Ishikawa (cell line): ENCODE measurements around the gene LCLAT1.

Experiments used
- CEBPB ChIP-seq: IDR thresholded peaks from 2 replicates; pipeline ENCODE4 v1.6.1; 2012
- CREB1 ChIP-seq: IDR thresholded peaks from 2 replicates; pipeline ENCODE4 v1.6.1; 2012; ENCODE audit warnings: low read depth
- EGR1 ChIP-seq: IDR thresholded peaks from 2 replicates; pipeline ENCODE4 v1.6.1; 2012
- EP300 ChIP-seq: IDR thresholded peaks from 2 replicates; pipeline ENCODE4 v1.6.1; 2012; ENCODE audit warnings: borderline replicate concordance
- FOXM1 ChIP-seq: IDR thresholded peaks from 2 replicates; pipeline ENCODE4 v1.6.1; 2012; ENCODE audit warnings: low read depth, borderline replicate concordance
- MAX ChIP-seq: IDR thresholded peaks from 2 replicates; pipeline ENCODE4 v1.6.1; 2012
- NFIC ChIP-seq: IDR thresholded peaks from 2 replicates; pipeline ENCODE4 v1.6.1; 2012
- RAD21 ChIP-seq: IDR thresholded peaks from 2 replicates; pipeline ENCODE4 v1.6.1; 2012; ENCODE audit warnings: low read depth
- REST ChIP-seq: IDR thresholded peaks from 2 replicates; pipeline ENCODE4 v1.6.1; 2012; ENCODE audit warnings: low read depth, mild to moderate bottlenecking
- TAF1 ChIP-seq: IDR thresholded peaks from 2 replicates; pipeline ENCODE4 v1.6.1; 2012; ENCODE audit warnings: low read depth, mild to moderate bottlenecking
- TCF12 ChIP-seq: IDR thresholded peaks from 2 replicates; pipeline ENCODE4 v1.6.1; 2012; ENCODE audit warnings: low read depth
- TEAD4 ChIP-seq: IDR thresholded peaks from 2 replicates; pipeline ENCODE4 v1.6.1; 2012
- USF1 ChIP-seq: IDR thresholded peaks from 2 replicates; pipeline ENCODE4 v1.6.1; 2012
- YY1 ChIP-seq: IDR thresholded peaks from 2 replicates; pipeline ENCODE4 v1.6.1; 2012; ENCODE audit warnings: low read depth
- ZBTB7A ChIP-seq: IDR thresholded peaks from 2 replicates; pipeline ENCODE4 v1.6.1; 2012; ENCODE audit warnings: low read depth

The LCLAT1 gene

GRCh38 chr2:30403592-30404312 is 43.3 kb upstream of the LCLAT1 start:
- no peak for TF ChIP-seq NFIC
- no peak for TF ChIP-seq CEBPB
- TF ChIP-seq TAF1: no peak
- TF ChIP-seq FOXM1: no peak
- no peak for TF ChIP-seq TCF12
- no peak for TF ChIP-seq ZBTB7A
- no peak for TF ChIP-seq TEAD4
- TF ChIP-seq MAX: no peak
- no peak for TF ChIP-seq CREB1
- TF ChIP-seq YY1: no peak
- TF ChIP-seq RAD21: no peak
- TF ChIP-seq EGR1: no peak
- no peak for TF ChIP-seq EP300
- TF ChIP-seq REST: no peak

- TF ChIP-seq RAD21 (no peak), YY1 (no peak), CREB1 (no peak), FOXM1 (no peak), EGR1 (no peak), USF1 (no peak)
These were observed 42.5 kb upstream of the LCLAT1 start for GRCh38 chr2:30404319-30405259.

GRCh38 chr2:30405260-30405605 is 41.8 kb upstream of the LCLAT1 start:
- TF ChIP-seq EGR1 (no peak), TCF12 (no peak), TAF1 (no peak), TEAD4 (no peak), NFIC (no peak), CEBPB (no peak), FOXM1 (no peak), YY1 (no peak)

- TF ChIP-seq TAF1 (no peak), USF1 (no peak), EP300 (no peak), FOXM1 (no peak), CREB1 (no peak), ZBTB7A (no peak), NFIC (no peak), RAD21 (no peak), REST (no peak), MAX (no peak), YY1 (no peak)
These were observed 40.2 kb upstream of the LCLAT1 start for GRCh38 chr2:30406853-30407252.

- no peak for TF ChIP-seq REST
- no peak for TF ChIP-seq TEAD4
- TF ChIP-seq EP300: no peak
- TF ChIP-seq TAF1: no peak
- no peak for TF ChIP-seq ZBTB7A
- TF ChIP-seq RAD21: no peak
- TF ChIP-seq CEBPB: no peak
- TF ChIP-seq YY1: no peak
- no peak for TF ChIP-seq TCF12
- TF ChIP-seq NFIC: no peak
- TF ChIP-seq USF1: no peak
- no peak for TF ChIP-seq FOXM1
- TF ChIP-seq CREB1: no peak
- TF ChIP-seq MAX: no peak
- no peak for TF ChIP-seq EGR1
These were observed 38.1 kb upstream of the LCLAT1 start for GRCh38 chr2:30408961-30409387.
